H9 (cell line): ENCODE measurements around the gene MYOM1. TPM values are rescaled to one million over a fixed set of nuclear protein-coding genes. Genes with fewer than 3 reads are reported as not detected.
A peak's percentile ranks its signal among the peaks of the same experiment; 100 is the strongest.

ENCODE experiments used
- DNase-seq: peaks from one replicate; pipeline ENCODE4 v3.0.0-alpha.2; 2017
- H2AFZ ChIP-seq: one replicate; pipeline ENCODE4 v1.6.1; 2013; ENCODE audit warnings: mild to moderate bottlenecking, low read length, control low read depth, moderate library complexity
- H2AK5ac ChIP-seq: 2 replicates; pipeline ENCODE4 v1.6.1; 2013; ENCODE audit warnings: low read length, control low read depth, mixed read lengths; ENCODE audit not compliant: insufficient read length
- H2BK120ac ChIP-seq: one replicate; pipeline ENCODE4 v1.6.1; 2013; ENCODE audit warnings: low read depth, mild to moderate bottlenecking, low read length, control low read depth, inconsistent platforms; ENCODE audit not compliant: poor library complexity, severe bottlenecking
- H2BK12ac ChIP-seq: 2 replicates; pipeline ENCODE4 v1.6.1; 2013; ENCODE audit warnings: low read length, control low read depth, mixed read lengths, low read depth; ENCODE audit not compliant: insufficient read length
- H2BK15ac ChIP-seq: 2 replicates; pipeline ENCODE4 v1.6.1; 2013; ENCODE audit warnings: low read depth, low read length, control low read depth
- H2BK20ac ChIP-seq: one replicate; pipeline ENCODE4 v1.6.1; 2013; ENCODE audit warnings: low read depth, mild to moderate bottlenecking, low read length, control low read depth, inconsistent platforms; ENCODE audit not compliant: poor library complexity, severe bottlenecking
- H2BK5ac ChIP-seq: 2 replicates; pipeline ENCODE4 v1.6.1; 2013; ENCODE audit warnings: low read length, control low read depth, mixed read lengths; ENCODE audit not compliant: insufficient read length
- H3K14ac ChIP-seq: 2 replicates; pipeline ENCODE4 v1.6.1; 2013; ENCODE audit warnings: low read length, control low read depth; ENCODE audit not compliant: insufficient read depth
- H3K18ac ChIP-seq: 2 replicates; pipeline ENCODE4 v1.6.1; 2013; ENCODE audit warnings: low read depth, mild to moderate bottlenecking, mixed read lengths, low read length, control low read depth; ENCODE audit not compliant: insufficient read length
- H3K23ac ChIP-seq: 2 replicates; pipeline ENCODE4 v1.6.1; 2013; ENCODE audit warnings: low read length, control low read depth, mixed read lengths, low read depth; ENCODE audit not compliant: insufficient read length
- H3K23me2 ChIP-seq: 2 replicates; pipeline ENCODE4 v1.6.1; 2013; ENCODE audit warnings: low read depth, mild to moderate bottlenecking, mixed read lengths, low read length, control low read depth; ENCODE audit not compliant: insufficient read length, poor library complexity, severe bottlenecking
- H3K27ac ChIP-seq: 2 replicates; pipeline ENCODE4 v1.5.1; 2013; ENCODE audit warnings: low read length, control low read depth, mixed read lengths, low read depth; ENCODE audit not compliant: insufficient read length
- H3K27me3 ChIP-seq: 2 replicates; pipeline ENCODE4 v1.6.1; 2013; ENCODE audit warnings: low read length, control low read depth, inconsistent platforms; ENCODE audit not compliant: insufficient read depth
- H3K4ac ChIP-seq: 2 replicates; pipeline ENCODE4 v1.6.1; 2013; ENCODE audit warnings: low read depth, mild to moderate bottlenecking, control low read depth, inconsistent platforms, low read length, moderate library complexity
- H3K4me1 ChIP-seq: 2 replicates; pipeline ENCODE4 v1.6.1; 2013; ENCODE audit warnings: low read length, control low read depth, inconsistent platforms; ENCODE audit not compliant: insufficient read depth
- H3K4me2 ChIP-seq: 2 replicates; pipeline ENCODE4 v1.6.1; 2013; ENCODE audit warnings: low read length, control low read depth, mixed read lengths; ENCODE audit not compliant: insufficient read length, insufficient read depth
- H3K56ac ChIP-seq: 2 replicates; pipeline ENCODE4 v1.6.1; 2013; ENCODE audit warnings: low read depth, mild to moderate bottlenecking, mixed read lengths, low read length, control low read depth; ENCODE audit not compliant: insufficient read length
- H3K79me1 ChIP-seq: 2 replicates; pipeline ENCODE4 v1.6.1; 2013; ENCODE audit warnings: low read depth, mild to moderate bottlenecking, moderate library complexity, low read length, control low read depth, inconsistent platforms; ENCODE audit not compliant: insufficient read depth, poor library complexity, severe bottlenecking
- H3K79me2 ChIP-seq: 2 replicates; pipeline ENCODE4 v1.6.1; 2013; ENCODE audit warnings: low read length, control low read depth, inconsistent platforms; ENCODE audit not compliant: insufficient read depth
- H3K9ac ChIP-seq: 2 replicates; pipeline ENCODE4 v1.6.1; 2013; ENCODE audit warnings: low read length, control low read depth, mixed read lengths; ENCODE audit not compliant: insufficient read length; ENCODE audit errors: extremely low read depth
- H3K9me3 ChIP-seq: one replicate; pipeline ENCODE4 v1.6.1; 2013; ENCODE audit warnings: low read depth, low read length, inconsistent platforms; ENCODE audit not compliant: control insufficient read depth
- H3T11ph ChIP-seq: one replicate; pipeline ENCODE4 v1.6.1; 2013; ENCODE audit warnings: mild to moderate bottlenecking, low read length, control low read depth, inconsistent platforms
- H4K20me1 ChIP-seq: one replicate; pipeline ENCODE4 v1.6.1; 2013; ENCODE audit not compliant: control insufficient read depth, insufficient read length, insufficient read depth
- H4K5ac ChIP-seq: 2 replicates; pipeline ENCODE4 v1.6.1; 2013; ENCODE audit warnings: low read depth, mild to moderate bottlenecking, mixed read lengths, low read length, control low read depth; ENCODE audit not compliant: insufficient read length
- H4K8ac ChIP-seq: replicated peaks from 2 replicates; pipeline ENCODE4 v1.6.1; 2013; ENCODE audit warnings: low read length, control low read depth, mixed read lengths, low read depth; ENCODE audit not compliant: insufficient read length
- H4K91ac ChIP-seq: 2 replicates; pipeline ENCODE4 v1.6.1; 2013; ENCODE audit warnings: low read depth, mild to moderate bottlenecking, moderate library complexity, mixed read lengths, low read length, control low read depth; ENCODE audit not compliant: insufficient read length
- H3K27ac Mint-ChIP-seq, 3 experiments: 2 replicates in 2 of 3; 3 replicates in 1 of 3; pipeline ENCODE4 v1.8.0; 2020 to 2021; ENCODE audit warnings: mixed read lengths in 3 of 3, mild to moderate bottlenecking in 1 of 3, moderate library complexity in 1 of 3
- H3K27me3 Mint-ChIP-seq: 2 replicates; pipeline ENCODE4 v1.8.0; 2021; ENCODE audit warnings: low read depth, mild to moderate bottlenecking, moderate library complexity, mixed read lengths
- H3K36me3 Mint-ChIP-seq, 3 experiments: 2 replicates in 2 of 3; 3 replicates in 1 of 3; pipeline ENCODE4 v1.8.0; 2020 to 2021; ENCODE audit warnings: low read depth in 3 of 3, mixed read lengths in 3 of 3; ENCODE audit not compliant: insufficient read depth in 1 of 3
- H3K4me1 Mint-ChIP-seq, 2 experiments: 2 replicates each; pipeline ENCODE4 v1.8.0; 2020; ENCODE audit warnings: mixed read lengths in 2 of 2
- H3K4me3 Mint-ChIP-seq, 2 experiments: 2 replicates in 1 of 2; 3 replicates in 1 of 2; pipeline ENCODE4 v1.8.0; 2020 to 2021; ENCODE audit warnings: mild to moderate bottlenecking in 2 of 2, mixed read lengths in 2 of 2, moderate library complexity in 1 of 2
- H3K9me3 Mint-ChIP-seq, 2 experiments: 2 replicates in 1 of 2; 3 replicates in 1 of 2; pipeline ENCODE4 v1.8.0; 2020; ENCODE audit warnings: mild to moderate bottlenecking in 2 of 2, mixed read lengths in 2 of 2, moderate library complexity in 1 of 2
- WGBS: extraction: QIAGEN DNeasy Blood & Tissue Kit; methylation state at CpG from one replicate; pipeline ENCODE4 v1.1.7; 2013; ENCODE audit warnings: missing lambda C conversion rate, low lambda C conversion rate, mixed read lengths; ENCODE audit not compliant: insufficient read length; ENCODE audit errors: extremely low coverage; 5-methylcytosine and 5-hydroxymethylcytosine counted together
- total RNA-seq: library from RNA; stranded (reverse); gene quantifications from 2 replicates; pipeline ENCODE4 v1.2.1, GENCODE V29; 2021
- TF ChIP-seq, protein P1 (sequence below): fragments of 200-600 bp; sonication (generic); conservative IDR thresholded peaks from 3 replicates; pipeline ENCODE4 v1.8.0; 2021; ENCODE audit warnings: antibody characterized with exemption, mild to moderate bottlenecking

MYOM1 gene
- total RNA-seq, 1 experiment from 2014 or later: 0.17 TPM

DNA sequence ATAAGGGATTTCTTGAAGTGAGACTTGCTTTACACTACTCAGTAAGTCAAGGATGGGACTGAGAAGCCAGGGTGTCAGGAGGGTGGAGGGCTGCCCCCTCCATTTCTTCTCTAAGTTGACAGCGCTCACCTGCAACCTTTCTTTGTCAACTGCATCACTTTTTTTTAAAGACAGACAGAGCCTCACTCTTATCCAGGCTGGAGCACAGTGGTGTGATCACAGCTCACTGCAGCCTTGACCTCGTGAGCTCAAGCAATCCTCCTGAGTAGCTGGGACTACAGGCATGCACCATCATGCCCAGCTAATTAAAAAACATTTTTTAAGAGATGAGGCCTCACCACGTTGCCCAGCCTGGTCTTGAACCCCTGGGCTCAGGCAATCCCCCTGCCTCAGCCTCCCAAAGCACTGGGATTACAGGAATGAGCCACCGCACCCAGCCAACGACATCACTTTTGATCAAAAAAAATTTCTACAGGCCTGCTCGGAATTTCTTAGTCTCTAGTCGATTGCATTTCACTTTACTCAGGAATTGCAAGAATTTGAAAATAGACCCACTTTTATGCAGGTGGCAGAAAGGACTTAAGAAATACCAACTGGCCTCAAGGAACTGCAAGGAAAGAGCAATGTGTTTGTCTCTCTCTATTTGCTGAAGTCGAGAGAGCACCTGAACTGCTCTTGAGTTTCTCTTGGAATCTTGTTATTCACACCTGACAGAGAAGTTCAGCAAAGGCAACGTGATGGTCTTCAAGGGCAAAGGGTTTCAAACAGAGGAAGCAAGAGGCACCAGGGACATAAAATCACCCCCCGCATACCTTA is 101.4 kb downstream of the MYOM1 start:
- Histone ChIP-seq H2AK5ac (no peak overlapping the region), H3K23me2 (no peaks in the 10 kb centered on the region), H4K20me1 (no peaks in the 10 kb centered on the region), H3K23ac (no peak overlapping the region), H3K4ac (no peak overlapping the region), H3K79me1 (no peaks in the 10 kb centered on the region), H3K27ac (no peak overlapping the region), H2AFZ (no peak overlapping the region), H3K14ac (no peak overlapping the region), H3K18ac (no peak overlapping the region), H2BK12ac (no peak overlapping the region), H3K9me3 (no peaks in the 10 kb centered on the region), H3K9ac (no peak overlapping the region), H4K8ac (no peak overlapping the region), H2BK5ac (no peak overlapping the region), H3K56ac (no peak overlapping the region), H4K5ac (no peak overlapping the region), H4K91ac (no peak overlapping the region), H2BK15ac (no peak overlapping the region), H3K4me1 (0 out of 2 replicates have a peak, but pooled peaks cover 3% of the 10 kb centered on the region), H3K79me2 (no peaks in the 10 kb centered on the region), H3T11ph (no peak overlapping the region), H2BK20ac (no peak overlapping the region), H3K27me3 (no peaks in the 10 kb centered on the region), H2BK120ac (no peak overlapping the region), H3K4me2 (no peak overlapping the region)
- Mint-ChIP-seq H3K9me3 (no peaks in the 10 kb centered on the region), H3K4me3 (no peak overlapping the region), H3K36me3 (no peaks in the 10 kb centered on the region), H3K4me1 (peaks cover 20 to 22% of the 10 kb centered on the region in 2 experiments), H3K27ac (peak overlapping the region in 2 of 3 experiments; percentile 69 to 78; a peak in 3 of 7 replicates), H3K27me3 (no peaks in the 10 kb centered on the region)
- TF ChIP-seq, protein P1, sequence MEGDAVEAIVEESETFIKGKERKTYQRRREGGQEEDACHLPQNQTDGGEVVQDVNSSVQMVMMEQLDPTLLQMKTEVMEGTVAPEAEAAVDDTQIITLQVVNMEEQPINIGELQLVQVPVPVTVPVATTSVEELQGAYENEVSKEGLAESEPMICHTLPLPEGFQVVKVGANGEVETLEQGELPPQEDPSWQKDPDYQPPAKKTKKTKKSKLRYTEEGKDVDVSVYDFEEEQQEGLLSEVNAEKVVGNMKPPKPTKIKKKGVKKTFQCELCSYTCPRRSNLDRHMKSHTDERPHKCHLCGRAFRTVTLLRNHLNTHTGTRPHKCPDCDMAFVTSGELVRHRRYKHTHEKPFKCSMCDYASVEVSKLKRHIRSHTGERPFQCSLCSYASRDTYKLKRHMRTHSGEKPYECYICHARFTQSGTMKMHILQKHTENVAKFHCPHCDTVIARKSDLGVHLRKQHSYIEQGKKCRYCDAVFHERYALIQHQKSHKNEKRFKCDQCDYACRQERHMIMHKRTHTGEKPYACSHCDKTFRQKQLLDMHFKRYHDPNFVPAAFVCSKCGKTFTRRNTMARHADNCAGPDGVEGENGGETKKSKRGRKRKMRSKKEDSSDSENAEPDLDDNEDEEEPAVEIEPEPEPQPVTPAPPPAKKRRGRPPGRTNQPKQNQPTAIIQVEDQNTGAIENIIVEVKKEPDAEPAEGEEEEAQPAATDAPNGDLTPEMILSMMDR: no peak
- no peak for DNase-seq
- WGBS: no CpG with 5 or more reads among the region's 10 CpGs
